DND-41 (cell line): ENCODE data around the gene PTGIR.

ENCODE experiments used
- EZH2 ChIP-seq: IDR thresholded peaks from 3 replicates; pipeline ENCODE4 v1.6.1; 2012; ENCODE audit warnings: borderline replicate concordance, low read depth, mild to moderate bottlenecking, moderate library complexity, low read length, inconsistent platforms; ENCODE audit not compliant: severe bottlenecking
- TF ChIP-seq, protein P1 (sequence below): IDR thresholded peaks from 2 replicates; pipeline ENCODE4 v1.5.1; 2012; ENCODE audit warnings: borderline replicate concordance, low read length, moderate library complexity, mild to moderate bottlenecking; ENCODE audit not compliant: poor library complexity, severe bottlenecking; ENCODE audit errors: extremely low read depth

DNA sequence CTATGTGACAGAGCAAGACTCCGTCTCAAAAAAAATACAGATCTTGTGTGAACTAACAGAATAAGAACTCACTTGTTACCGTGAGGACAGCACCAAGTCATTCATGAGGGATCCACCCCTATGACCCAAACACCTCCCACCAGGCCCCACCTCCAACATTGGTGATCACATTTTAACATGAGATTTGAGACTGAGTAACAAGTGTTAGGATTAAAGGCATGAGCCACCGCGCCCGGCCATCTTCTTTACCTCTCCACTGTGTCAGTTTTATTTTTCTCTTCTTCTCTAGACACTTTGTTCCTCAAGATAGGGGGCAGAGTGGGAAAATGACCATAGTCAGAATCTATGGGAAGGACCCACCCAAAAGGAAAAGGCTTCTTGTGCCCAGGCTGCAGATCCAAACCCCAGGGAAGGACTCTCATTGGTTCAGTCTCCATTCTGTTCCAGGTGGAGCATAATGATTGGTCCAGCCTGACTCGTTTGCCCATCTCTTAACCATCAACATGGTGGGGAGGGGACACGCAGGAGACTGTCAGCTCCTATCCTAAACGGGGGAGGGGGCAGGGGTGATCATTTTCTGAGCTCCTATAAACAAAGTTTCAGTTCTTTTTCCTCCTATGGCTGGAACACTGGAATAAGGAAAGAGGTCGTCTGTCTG lies 25.0 kb downstream of the PTGIR start:
- no peak for TF ChIP-seq EZH2
- TF ChIP-seq, protein P1, sequence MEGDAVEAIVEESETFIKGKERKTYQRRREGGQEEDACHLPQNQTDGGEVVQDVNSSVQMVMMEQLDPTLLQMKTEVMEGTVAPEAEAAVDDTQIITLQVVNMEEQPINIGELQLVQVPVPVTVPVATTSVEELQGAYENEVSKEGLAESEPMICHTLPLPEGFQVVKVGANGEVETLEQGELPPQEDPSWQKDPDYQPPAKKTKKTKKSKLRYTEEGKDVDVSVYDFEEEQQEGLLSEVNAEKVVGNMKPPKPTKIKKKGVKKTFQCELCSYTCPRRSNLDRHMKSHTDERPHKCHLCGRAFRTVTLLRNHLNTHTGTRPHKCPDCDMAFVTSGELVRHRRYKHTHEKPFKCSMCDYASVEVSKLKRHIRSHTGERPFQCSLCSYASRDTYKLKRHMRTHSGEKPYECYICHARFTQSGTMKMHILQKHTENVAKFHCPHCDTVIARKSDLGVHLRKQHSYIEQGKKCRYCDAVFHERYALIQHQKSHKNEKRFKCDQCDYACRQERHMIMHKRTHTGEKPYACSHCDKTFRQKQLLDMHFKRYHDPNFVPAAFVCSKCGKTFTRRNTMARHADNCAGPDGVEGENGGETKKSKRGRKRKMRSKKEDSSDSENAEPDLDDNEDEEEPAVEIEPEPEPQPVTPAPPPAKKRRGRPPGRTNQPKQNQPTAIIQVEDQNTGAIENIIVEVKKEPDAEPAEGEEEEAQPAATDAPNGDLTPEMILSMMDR, result no peak
